GM21447 (cell line): ENCODE results near the gene KCTD21.

Experiments used
- ATAC-seq: cut with Tn5 transposase; IDR thresholded peaks from one replicate; pipeline ENCODE4 v1.9.1; 2021; ENCODE audit not compliant: unreplicated experiment

KCTD21 gene

DNA sequence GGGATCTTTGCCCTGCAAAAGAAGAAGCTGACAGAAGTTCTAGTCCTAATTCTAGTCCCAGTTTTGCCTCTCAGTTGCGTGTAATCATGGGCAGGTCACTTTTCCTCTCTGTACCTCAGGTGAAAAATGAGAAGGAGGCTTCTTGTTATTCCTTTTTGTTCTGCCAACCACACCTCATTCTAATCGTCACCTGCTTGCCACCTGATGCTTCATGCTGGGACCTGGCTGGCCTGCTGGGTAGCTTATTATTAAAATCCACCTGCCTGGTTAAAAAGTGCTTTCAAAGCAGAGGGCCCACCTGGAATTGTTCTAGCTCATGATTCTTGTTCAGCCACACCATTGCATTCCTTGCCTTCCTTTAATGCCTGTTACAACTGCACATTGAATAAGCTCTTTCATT, 40.6 kb downstream of the KCTD21 start:
- ATAC-seq: no peak

- no peak for ATAC-seq
Observed at GRCh38 chr11:78145511-78146025, 42.9 kb downstream of the KCTD21 start.

DNA sequence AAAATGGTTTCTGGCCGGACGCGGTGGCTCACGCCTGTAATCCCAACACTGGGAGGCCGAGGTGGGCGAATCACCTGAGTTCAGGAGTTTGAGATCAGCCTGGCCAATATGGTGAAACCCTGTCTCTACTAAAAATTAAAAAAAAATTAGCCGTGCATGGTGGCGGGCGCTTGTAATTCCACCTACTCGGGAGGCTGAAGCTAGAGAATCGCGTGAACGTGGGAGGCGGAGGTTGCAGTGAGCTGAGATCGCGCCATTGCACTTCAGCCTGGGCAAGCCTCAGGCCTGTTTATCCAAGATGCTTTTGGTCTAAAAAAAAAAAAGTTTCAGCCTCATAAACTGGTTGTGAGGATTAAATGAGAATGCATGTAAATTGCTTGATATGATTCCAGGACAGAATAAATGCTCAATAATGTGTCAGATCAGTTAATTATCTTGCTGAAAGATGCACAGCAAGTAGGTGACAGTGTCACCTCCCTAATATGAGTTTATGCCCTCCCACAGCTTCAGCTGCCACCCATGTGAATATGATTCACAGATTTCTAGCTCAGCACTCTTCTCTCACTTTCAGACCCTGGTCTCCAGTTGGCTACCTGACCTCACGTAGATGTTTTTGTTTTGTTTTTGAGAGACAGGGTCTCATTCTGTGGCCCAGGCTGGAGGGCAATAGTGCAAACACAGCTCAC, 47.9 kb downstream of the KCTD21 start:
- ATAC-seq: no peak

DNA sequence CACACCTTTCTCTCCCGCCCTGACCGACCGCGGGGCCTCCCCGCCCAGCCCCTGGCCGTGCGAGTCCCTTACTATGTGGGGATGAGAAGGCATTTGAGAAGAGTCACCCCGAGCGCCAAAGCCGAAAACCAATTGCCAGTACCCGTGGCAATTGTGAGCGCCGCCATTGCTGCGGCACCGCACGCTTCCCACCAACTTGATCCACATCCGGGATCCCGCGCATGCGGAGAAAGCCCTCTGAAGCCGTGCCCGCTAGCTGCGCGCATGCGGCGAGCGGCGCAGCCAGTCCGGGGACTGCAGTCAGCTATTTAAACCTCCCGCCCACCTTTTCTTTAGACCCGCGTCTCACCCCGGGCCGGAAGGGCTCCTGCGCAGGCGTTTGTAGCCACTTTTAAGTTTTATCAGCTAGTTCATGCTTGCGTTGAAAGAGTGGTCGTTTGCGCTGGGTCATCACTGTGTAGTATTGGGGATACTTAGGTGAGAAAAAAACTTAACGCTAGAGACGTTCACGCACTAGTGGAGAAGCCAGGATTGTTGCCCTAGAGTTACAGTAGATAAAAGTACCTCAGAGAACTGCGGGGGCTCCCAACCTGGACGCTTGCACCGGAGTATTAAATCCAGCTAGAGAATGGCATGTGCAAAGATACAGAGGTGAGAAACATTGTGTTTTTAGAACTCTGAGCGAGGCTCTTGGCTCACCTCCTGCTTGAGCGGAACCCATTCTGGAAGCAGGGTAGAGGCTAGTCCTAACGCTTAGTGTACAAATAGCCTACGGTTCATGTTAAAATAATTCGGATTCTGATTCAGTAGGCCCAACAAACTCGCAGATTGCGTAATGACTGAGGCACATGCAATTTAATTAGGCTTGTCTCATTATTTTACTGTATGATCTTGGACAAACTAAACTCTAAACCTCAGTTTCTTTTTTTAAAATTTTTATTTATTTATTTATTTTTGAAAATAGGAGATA, 48.7 kb downstream of the KCTD21 start, which contains the start of gene ALG8:
TSS of gene ALG8 (minus strand) at position 205 of the 970 bp plus-strand sequence. CDS start at position 167, 38 bp downstream.
- peak; percentile 91 for ATAC-seq

- peak; percentile 24 for ATAC-seq
Observed at GRCh38 chr11:78138694-78139421, 49.6 kb downstream of the KCTD21 start.

DNA sequence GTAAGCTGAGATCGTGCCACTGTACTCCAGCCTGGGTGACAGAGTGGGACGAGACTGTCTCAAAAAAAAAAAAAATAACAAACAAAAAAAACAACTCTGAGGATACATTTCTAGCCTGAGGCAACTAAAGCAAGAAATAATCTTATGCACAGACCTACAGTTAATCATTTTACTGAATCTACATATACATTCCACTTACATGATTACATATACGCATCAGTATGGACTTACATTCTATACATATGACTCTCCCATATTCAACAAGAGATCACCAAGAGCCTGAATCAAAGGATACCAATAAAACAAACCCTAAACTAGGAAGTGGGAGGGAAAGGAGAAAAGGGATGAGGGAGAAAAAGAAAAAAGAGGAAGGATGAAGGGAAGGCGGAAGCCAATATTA, 50.1 kb downstream of the KCTD21 start:
- no peak for ATAC-seq

- ATAC-seq: no peak
Observed at GRCh38 chr11:78132475-78132874, 56.0 kb downstream of the KCTD21 start.

DNA sequence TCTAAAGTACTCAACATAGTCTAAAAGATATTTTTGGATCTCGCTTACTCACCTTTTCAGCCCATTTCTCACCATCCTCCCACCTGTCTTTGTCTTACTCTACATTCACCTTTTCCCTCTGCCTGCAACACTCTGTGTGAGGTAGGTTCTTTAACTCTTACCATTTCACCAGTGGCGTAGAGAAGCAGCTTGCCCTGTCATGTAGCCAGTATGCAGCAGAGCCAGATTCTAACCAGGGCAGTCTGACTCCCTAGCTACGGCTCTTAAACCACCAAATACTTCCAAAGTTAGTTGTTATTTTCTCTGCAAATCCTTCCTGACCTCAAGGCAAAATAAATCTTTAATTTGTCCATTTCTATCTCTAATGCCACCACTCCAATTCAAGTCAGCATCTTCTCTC, 56.5 kb downstream of the KCTD21 start:
- no peak for ATAC-seq

DNA sequence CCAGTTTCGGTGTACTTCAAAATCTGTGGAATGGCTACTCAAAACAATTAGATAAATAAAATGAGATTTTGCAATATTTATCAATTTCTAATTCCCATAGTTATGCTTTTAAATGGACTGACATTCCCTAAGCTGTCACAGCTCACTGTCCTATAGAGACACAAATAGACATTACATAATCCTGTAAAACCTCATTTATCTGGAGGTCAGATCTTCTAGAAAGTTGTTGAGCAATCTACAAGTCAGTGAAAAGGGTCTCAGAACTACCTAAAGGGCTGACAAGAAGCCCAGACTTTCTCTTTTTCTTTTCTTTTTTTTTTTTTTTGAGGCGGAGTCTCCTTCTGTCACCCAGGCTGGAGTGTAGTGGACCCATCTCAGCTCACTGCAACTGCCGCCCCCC, 61.0 kb downstream of the KCTD21 start:
- no peak for ATAC-seq
